ENCODE measurements around the gene NACA2. TPM values are rescaled to one million over a fixed set of nuclear protein-coding genes. Genes with fewer than 3 reads are reported as not detected.

NACA2 gene
- total and polyA plus RNA-seq, 2 of the 4 experiments (the other 2 are of a cell fraction), result not detected

DNA sequence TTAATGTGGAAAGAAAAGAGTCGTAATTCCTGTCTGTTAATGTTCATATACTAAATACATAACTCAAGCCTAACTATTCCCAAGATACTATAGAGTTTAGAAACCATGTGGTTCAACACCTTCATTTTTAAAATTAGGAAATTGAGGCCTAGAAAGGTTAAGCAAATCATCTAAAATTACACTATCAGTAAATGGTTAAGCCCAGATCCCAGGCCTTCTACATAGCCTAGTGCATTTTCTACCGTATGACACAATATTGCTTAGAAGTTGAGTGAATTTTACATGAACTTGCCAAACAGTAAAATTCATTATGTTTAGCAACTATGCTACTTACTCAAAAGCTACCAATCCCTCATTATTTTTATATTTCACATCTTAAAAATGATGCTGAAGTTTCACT, 6.8 kb downstream of the NACA2 start:
- no peak overlapping the region for H2BK15ac ChIP-seq (ENCODE audit: low read depth, low read length)
- peaks cover 3% of the 10 kb centered on the region; the same call in 1 of the 2 replicates for H3K9me1 ChIP-seq (ENCODE audit: insufficient read depth, low read length)
- no peak overlapping the region for H3K4ac ChIP-seq (ENCODE audit: low read depth, low read length)
- H3K9ac ChIP-seq (ENCODE audit: low read depth, low read length), result no peak overlapping the region
- peaks cover 6% of the 10 kb centered on the region for H3K27me3 ChIP-seq (ENCODE audit: control insufficient read depth, insufficient read depth, low read length)
- H3K9me3 ChIP-seq (ENCODE audit: control insufficient read depth, insufficient read depth, low read length), result no peaks in the 10 kb centered on the region
- WGBS, 2 experiments (ENCODE audit: extremely low coverage in 2 of 2, insufficient read length in 1 of 2), result no CpG with 5 or more reads among the region's 2 CpGs
- H2AK5ac ChIP-seq (ENCODE audit: low read depth, low read length), result no peak overlapping the region
- in situ Hi-C loops (cut with MboI; ENCODE audit: low sequenced_read_pairs), result no loop called here
- H3K79me1 ChIP-seq (ENCODE audit: low read depth in 1 of 2, low read length in 2 of 2), result no peaks in the 10 kb centered on the region
- no peak for ATAC-seq (ENCODE audit: low read depth)
- no peak overlapping the region for H2BK120ac ChIP-seq (ENCODE audit: low read depth, low read length)
- no peak overlapping the region for H4K91ac ChIP-seq (ENCODE audit: insufficient read depth, low read depth, low read length)
- TF ChIP-seq NFE2L2 (IDR thresholded peaks at IDR 0.05; ENCODE audit: low read depth, low read length) (no peak), CHD1 (IDR thresholded peaks at IDR 0.05; ENCODE audit: low read depth, low read length) (no peak), MAZ (IDR thresholded peaks at IDR 0.05; ENCODE audit: borderline replicate concordance, low read depth, low read length) (no peak), POLR2A (IDR thresholded peaks at IDR 0.05; ENCODE audit: low read depth, low read length) (no peak), FOS (IDR thresholded peaks at IDR 0.05; ENCODE audit: low read depth, low read length) (no peak), MXI1 (IDR thresholded peaks at IDR 0.05; ENCODE audit: borderline replicate concordance, low read depth, low read length) (no peak), MAFK (IDR thresholded peaks at IDR 0.05; ENCODE audit: low read depth, low read length) (no peak), RCOR1 (IDR thresholded peaks at IDR 0.05; ENCODE audit: insufficient replicate concordance, low read length) (no peak), CEBPB (IDR thresholded peaks at IDR 0.05; ENCODE audit: low read depth, low read length) (no peak), RAD21 (IDR thresholded peaks at IDR 0.05; ENCODE audit: low read length) (no peak), SMC3 (IDR thresholded peaks at IDR 0.05; ENCODE audit: low read depth, low read length) (no peak)
- TF ChIP-seq, protein P1, sequence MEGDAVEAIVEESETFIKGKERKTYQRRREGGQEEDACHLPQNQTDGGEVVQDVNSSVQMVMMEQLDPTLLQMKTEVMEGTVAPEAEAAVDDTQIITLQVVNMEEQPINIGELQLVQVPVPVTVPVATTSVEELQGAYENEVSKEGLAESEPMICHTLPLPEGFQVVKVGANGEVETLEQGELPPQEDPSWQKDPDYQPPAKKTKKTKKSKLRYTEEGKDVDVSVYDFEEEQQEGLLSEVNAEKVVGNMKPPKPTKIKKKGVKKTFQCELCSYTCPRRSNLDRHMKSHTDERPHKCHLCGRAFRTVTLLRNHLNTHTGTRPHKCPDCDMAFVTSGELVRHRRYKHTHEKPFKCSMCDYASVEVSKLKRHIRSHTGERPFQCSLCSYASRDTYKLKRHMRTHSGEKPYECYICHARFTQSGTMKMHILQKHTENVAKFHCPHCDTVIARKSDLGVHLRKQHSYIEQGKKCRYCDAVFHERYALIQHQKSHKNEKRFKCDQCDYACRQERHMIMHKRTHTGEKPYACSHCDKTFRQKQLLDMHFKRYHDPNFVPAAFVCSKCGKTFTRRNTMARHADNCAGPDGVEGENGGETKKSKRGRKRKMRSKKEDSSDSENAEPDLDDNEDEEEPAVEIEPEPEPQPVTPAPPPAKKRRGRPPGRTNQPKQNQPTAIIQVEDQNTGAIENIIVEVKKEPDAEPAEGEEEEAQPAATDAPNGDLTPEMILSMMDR (conservative IDR thresholded peaks at IDR 0.05; ENCODE audit: low read depth, low read length), result no peak
- TF ChIP-seq, protein P2, sequence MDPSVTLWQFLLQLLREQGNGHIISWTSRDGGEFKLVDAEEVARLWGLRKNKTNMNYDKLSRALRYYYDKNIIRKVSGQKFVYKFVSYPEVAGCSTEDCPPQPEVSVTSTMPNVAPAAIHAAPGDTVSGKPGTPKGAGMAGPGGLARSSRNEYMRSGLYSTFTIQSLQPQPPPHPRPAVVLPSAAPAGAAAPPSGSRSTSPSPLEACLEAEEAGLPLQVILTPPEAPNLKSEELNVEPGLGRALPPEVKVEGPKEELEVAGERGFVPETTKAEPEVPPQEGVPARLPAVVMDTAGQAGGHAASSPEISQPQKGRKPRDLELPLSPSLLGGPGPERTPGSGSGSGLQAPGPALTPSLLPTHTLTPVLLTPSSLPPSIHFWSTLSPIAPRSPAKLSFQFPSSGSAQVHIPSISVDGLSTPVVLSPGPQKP (IDR thresholded peaks at IDR 0.05; ENCODE audit: borderline replicate concordance, low read depth, low read length), result no peak
- CTCF ChIA-PET, result no interaction called here
- intact Hi-C loops (cut with micrococcal nuclease), result no loop called here
- H3K14ac ChIP-seq (replicated peaks; ENCODE audit: low read depth, low read length), result no peak overlapping the region
- dilution Hi-C loops (cut with HindIII; ENCODE audit: low sequenced_read_pairs, unreplicated experiment), result no loop called here
- no peak overlapping the region for H2AFZ ChIP-seq (replicated peaks; ENCODE audit: low read length, poor library complexity)
- H3K56ac ChIP-seq (ENCODE audit: extremely low read depth, insufficient read depth, low read length), result no peak overlapping the region
- H3K36me3 ChIP-seq (ENCODE audit: control insufficient read depth, insufficient read depth, low read length), result no peaks in the 10 kb centered on the region
- BruUV-seq (replicated peaks), result no TSS peak
- H3K18ac ChIP-seq (ENCODE audit: low read depth, low read length), result no peak overlapping the region
- POLR2A ChIA-PET (ENCODE audit: unreplicated experiment), result no interaction called here
- H2BK20ac ChIP-seq (ENCODE audit: low read depth, low read length), result no peak overlapping the region
- peaks cover 7% of the 10 kb centered on the region; the same call in 1 of the 2 replicates for H3K4me1 ChIP-seq (ENCODE audit: control insufficient read depth, insufficient read depth, low read length)
- H4K5ac ChIP-seq (ENCODE audit: low read depth, low read length), result no peak overlapping the region
- H3K4me2 ChIP-seq (ENCODE audit: low read depth, low read length), result no peak overlapping the region
- no peak overlapping the region for H3K4me3 ChIP-seq (ENCODE audit: insufficient read depth, low read depth, low read length)
- H3K27ac ChIP-seq (ENCODE audit: insufficient read depth, low read length), result no peak overlapping the region
- no peak overlapping the region for H2BK5ac ChIP-seq (ENCODE audit: low read depth, low read length, poor library complexity, severe bottlenecking)
- no peaks in the 10 kb centered on the region for H4K20me1 ChIP-seq (ENCODE audit: insufficient read depth, low read length)
- no peak overlapping the region for H2AK9ac ChIP-seq (replicated peaks; ENCODE audit: low read depth, low read length, poor library complexity)
- no peak overlapping the region for H4K8ac ChIP-seq (ENCODE audit: low read depth in 2 of 2, low read length in 2 of 2)
- DNase-seq, result no peak
- H3K23ac ChIP-seq (ENCODE audit: low read depth, low read length), result no peak overlapping the region

All from IMR-90 (cell line).